OCI-LY1 (cell line): Measurements from ENCODE around the gene NEDD4L.

Experiments used
- CTCF ChIP-seq: fragments of 200-600 bp; sonication (generic), shearing (Covaris generic); IDR thresholded peaks from 2 replicates; pipeline ENCODE4 v1.5.1; 2017; ENCODE audit warnings: mild to moderate bottlenecking, antibody characterized with exemption, low read length, moderate library complexity, mixed read lengths
- EZH2 ChIP-seq: fragments of 200-600 bp; sonication (generic), shearing (Covaris generic); IDR thresholded peaks from 2 replicates; pipeline ENCODE4 v1.8.0; 2017; ENCODE audit warnings: borderline replicate concordance, mixed run types, mild to moderate bottlenecking, antibody characterized with exemption, low read length, moderate library complexity, mixed read lengths

GRCh38 chr18:58253318-58253717 is 209.3 kb downstream of the NEDD4L start:
- TF ChIP-seq EZH2 = no peak
- no peak for TF ChIP-seq CTCF
